Suprapubic skin (tissue), 4 donors: ENCODE data around the gene NSMF. TPM values are rescaled to one million over a fixed set of nuclear protein-coding genes. Genes with fewer than 3 reads are reported as not detected.

ENCODE experiments used
- DNase-seq, 2 donors: peaks; one replicate each; pipeline ENCODE4 v3.0.0-alpha.2; 2019; ENCODE audit warnings: low spot score in 2 of 2
- H3K27ac ChIP-seq: fragments of 200-600 bp; sonication (generic); one replicate; pipeline ENCODE4 v1.5.1; 2019
- H3K27me3 ChIP-seq: fragments of 200-600 bp; sonication (generic); one replicate; pipeline ENCODE4 v1.5.1; 2019
- H3K36me3 ChIP-seq: fragments of 200-600 bp; sonication (generic); one replicate; pipeline ENCODE4 v1.5.1; 2019
- H3K4me1 ChIP-seq: fragments of 200-600 bp; sonication (generic); one replicate; pipeline ENCODE4 v1.5.1; 2019
- H3K4me3 ChIP-seq: fragments of 200-600 bp; sonication (generic); one replicate; pipeline ENCODE4 v1.5.1; 2019; ENCODE audit warnings: mild to moderate bottlenecking
- H3K9me3 ChIP-seq: fragments of 200-600 bp; sonication (generic); one replicate; pipeline ENCODE4 v1.5.1; 2019
- EP300 ChIP-seq: sonication (generic); formaldehyde crosslinking; IDR thresholded peaks from one replicate; pipeline ENCODE4 v1.6.1; 2017; ENCODE audit warnings: antibody characterized with exemption
- POLR2A ChIP-seq, 2 donors: fragments of 450-650 bp; IDR thresholded peaks; one replicate each; pipeline ENCODE4 v1.6.1; 2017; ENCODE audit warnings: antibody characterized with exemption in 2 of 2, mild to moderate bottlenecking in 2 of 2, moderate library complexity in 2 of 2
- POLR2AphosphoS5 ChIP-seq, 3 donors: sonication (generic); formaldehyde crosslinking; IDR thresholded peaks; one replicate each; pipeline ENCODE4 v1.6.1; 2017; ENCODE audit warnings: antibody characterized with exemption in 3 of 3
- WGBS: methylation state at CpG from one replicate; pipeline ENCODE4 v1.1.5; 2018; 5-methylcytosine and 5-hydroxymethylcytosine counted together
- total RNA-seq, 4 donors: library from RNA; depleted of rRNA; stranded (reverse); fragments of >200 nt; gene quantifications; one replicate each; pipeline ENCODE4 v1.1.0, GENCODE V29; 2016
- TF ChIP-seq, protein P1 (sequence below), 2 donors: fragments of 200-600 bp in 1 of 2; fragments of 450-650 bp in 1 of 2; sonication (generic) in 1 of 2; IDR thresholded peaks; one replicate each; pipeline ENCODE4 v1.5.1; 2016 to 2019; ENCODE audit warnings: antibody characterized with exemption in 2 of 2, mild to moderate bottlenecking in 1 of 2, moderate library complexity in 1 of 2

The NSMF gene, protein sequence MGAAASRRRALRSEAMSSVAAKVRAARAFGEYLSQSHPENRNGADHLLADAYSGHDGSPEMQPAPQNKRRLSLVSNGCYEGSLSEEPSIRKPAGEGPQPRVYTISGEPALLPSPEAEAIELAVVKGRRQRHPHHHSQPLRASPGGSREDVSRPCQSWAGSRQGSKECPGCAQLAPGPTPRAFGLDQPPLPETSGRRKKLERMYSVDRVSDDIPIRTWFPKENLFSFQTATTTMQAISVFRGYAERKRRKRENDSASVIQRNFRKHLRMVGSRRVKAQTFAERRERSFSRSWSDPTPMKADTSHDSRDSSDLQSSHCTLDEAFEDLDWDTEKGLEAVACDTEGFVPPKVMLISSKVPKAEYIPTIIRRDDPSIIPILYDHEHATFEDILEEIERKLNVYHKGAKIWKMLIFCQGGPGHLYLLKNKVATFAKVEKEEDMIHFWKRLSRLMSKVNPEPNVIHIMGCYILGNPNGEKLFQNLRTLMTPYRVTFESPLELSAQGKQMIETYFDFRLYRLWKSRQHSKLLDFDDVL
- total RNA-seq: 10 to 100 TPM; 36.1 to 48.1 (median 39.8) TPM

DNA sequence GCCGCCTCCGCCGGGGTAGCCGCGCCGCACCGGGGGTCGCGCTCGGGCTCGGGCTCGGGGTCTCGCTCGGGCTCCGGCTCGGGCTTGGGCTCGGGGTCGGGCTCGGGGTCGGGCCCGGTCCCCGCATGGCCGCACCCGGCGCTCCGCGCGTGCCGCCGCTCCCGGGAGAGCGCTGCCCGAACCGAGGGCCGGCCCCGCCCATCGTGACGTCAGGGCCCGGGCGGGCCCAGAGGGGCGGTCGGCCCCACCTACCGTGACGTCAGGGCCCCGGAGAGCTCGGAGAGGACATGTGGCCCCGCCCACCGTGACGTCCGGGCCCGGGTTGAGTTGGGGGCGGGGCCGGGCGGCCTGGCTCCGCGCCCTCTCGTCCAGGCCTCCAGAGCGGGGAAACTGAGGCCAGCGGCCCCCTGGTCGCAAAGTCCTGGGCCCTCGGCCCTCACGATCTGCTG lies at the start of gene NSMF:
Gene NSMF, minus strand, starts transcription at position 183 of the 449 bp plus-strand sequence. CDS start 232 bp downstream, outside the sequence.
- TF ChIP-seq POLR2A (IDR thresholded peaks at IDR 0.05) (peak; percentile 57 to 71), POLR2AphosphoS5 (IDR thresholded peaks at IDR 0.05) (no peak), EP300 (no peak)
- Histone ChIP-seq H3K36me3 (peaks cover 29% of the 10 kb centered on the region), H3K4me3 (peak within 1 kb of the TSS; percentile 81), H3K4me1 (peaks cover 51% of the 10 kb centered on the region), H3K27me3 (no peaks in the 10 kb centered on the region), H3K27ac (peak within 1 kb of the TSS; percentile 72), H3K9me3 (no peaks in the 10 kb centered on the region)
- WGBS: no CpG with 5 or more reads among the region's 62 CpGs
- peak; percentile 95 for DNase-seq

DNA sequence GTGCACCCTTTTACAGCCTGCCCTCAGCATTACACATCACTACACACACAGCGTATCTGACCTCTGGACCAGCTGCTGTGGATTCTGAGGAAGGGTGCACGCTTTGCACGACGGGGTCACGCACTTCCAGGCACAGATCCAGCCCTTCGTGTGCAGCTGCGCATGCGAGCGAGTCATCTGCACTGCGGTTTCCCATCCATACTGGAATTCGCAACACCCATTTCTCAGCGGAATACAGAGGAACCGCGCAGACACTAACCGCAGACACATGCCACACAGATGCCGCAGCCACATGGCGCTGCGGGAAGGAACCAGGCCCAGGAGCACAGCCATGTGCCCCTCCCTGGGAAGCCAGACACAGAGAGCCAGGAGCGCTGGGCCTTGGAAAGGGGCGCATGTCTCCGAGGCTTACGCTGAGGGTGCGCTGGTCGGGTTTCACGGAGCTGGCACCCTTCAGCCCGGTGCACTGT lies 47.6 kb upstream of the NSMF start:
- WGBS: 46% methylated on average over 7 of the region's 26 CpGs

GRCh38 chr9:137506274-137506673 lies 47.1 kb upstream of the NSMF start:
- Histone ChIP-seq H3K27me3 (no peaks in the 10 kb centered on the region), H3K4me3 (no peak overlapping the region), H3K27ac (no peak overlapping the region), H3K4me1 (no peaks in the 10 kb centered on the region), H3K9me3 (no peaks in the 10 kb centered on the region), H3K36me3 (peaks cover 16% of the 10 kb centered on the region)
- TF ChIP-seq POLR2AphosphoS5 (IDR thresholded peaks at IDR 0.05) (no peak), EP300 (no peak), POLR2A (IDR thresholded peaks at IDR 0.05) (no peak)
- TF ChIP-seq, protein P1, sequence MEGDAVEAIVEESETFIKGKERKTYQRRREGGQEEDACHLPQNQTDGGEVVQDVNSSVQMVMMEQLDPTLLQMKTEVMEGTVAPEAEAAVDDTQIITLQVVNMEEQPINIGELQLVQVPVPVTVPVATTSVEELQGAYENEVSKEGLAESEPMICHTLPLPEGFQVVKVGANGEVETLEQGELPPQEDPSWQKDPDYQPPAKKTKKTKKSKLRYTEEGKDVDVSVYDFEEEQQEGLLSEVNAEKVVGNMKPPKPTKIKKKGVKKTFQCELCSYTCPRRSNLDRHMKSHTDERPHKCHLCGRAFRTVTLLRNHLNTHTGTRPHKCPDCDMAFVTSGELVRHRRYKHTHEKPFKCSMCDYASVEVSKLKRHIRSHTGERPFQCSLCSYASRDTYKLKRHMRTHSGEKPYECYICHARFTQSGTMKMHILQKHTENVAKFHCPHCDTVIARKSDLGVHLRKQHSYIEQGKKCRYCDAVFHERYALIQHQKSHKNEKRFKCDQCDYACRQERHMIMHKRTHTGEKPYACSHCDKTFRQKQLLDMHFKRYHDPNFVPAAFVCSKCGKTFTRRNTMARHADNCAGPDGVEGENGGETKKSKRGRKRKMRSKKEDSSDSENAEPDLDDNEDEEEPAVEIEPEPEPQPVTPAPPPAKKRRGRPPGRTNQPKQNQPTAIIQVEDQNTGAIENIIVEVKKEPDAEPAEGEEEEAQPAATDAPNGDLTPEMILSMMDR (IDR thresholded peaks at IDR 0.05): no peak
- DNase-seq: no peak
- WGBS: 84% methylated on average over 15 of the region's 15 CpGs

More for the DNA sequence above, 47.6 kb upstream of the NSMF start:
- Histone ChIP-seq H3K27ac (no peak overlapping the region), H3K36me3 (peaks cover 14% of the 10 kb centered on the region), H3K4me1 (no peaks in the 10 kb centered on the region), H3K4me3 (no peak overlapping the region), H3K9me3 (no peaks in the 10 kb centered on the region), H3K27me3 (no peaks in the 10 kb centered on the region)
- TF ChIP-seq POLR2AphosphoS5 (IDR thresholded peaks at IDR 0.05): no peak
- no peak for TF ChIP-seq EP300
- no peak for TF ChIP-seq POLR2A (IDR thresholded peaks at IDR 0.05)
- TF ChIP-seq, protein P1 (IDR thresholded peaks at IDR 0.05): no peak
- DNase-seq: no peak

DNA sequence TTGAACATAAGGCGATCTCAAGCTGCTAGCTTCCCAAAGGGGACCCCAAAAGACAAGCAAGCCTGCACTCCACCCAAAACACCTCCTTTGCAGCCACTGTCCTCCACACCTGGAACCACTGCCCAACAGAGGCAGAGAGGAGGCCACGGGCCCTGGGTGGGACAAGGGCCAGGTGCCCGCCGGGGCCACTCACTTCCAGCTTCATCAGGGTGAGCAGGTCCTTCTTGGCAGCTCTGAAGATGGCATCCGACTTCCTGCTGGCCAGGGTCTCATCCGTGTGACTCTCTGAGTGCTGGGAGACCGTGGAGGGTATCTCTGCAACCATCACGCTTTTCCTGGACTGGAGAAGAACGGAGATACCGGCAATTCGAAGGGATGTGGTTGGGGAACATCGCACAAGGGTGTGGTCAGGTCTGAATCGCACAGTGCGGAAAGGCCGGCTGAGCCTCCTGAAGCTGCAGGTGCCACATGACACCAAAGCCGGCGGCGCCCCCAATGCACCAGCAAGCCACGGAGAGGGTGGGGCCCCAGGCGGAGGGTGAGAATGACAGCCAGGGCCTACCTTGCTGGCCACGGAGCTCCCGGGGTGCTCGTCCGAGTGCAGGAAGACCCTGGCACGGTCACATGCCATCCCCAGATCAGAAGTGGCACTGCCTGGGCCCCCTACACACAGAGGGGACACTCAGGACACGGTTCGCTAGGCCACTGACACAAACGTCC lies 46.4 kb upstream of the NSMF start:
- Histone ChIP-seq H3K27me3 (no peaks in the 10 kb centered on the region), H3K4me3 (no peak overlapping the region), H3K4me1 (no peaks in the 10 kb centered on the region), H3K9me3 (no peaks in the 10 kb centered on the region), H3K36me3 (peaks cover 20% of the 10 kb centered on the region), H3K27ac (no peak overlapping the region)
- WGBS: 89% methylated on average over 15 of the region's 28 CpGs
- no peak for TF ChIP-seq POLR2AphosphoS5 (IDR thresholded peaks at IDR 0.05)
- TF ChIP-seq, protein P1 (IDR thresholded peaks at IDR 0.05): no peak
- TF ChIP-seq EP300: no peak
- TF ChIP-seq POLR2A (IDR thresholded peaks at IDR 0.05): no peak
- DNase-seq: no peak

- DNase-seq: no peak
- Histone ChIP-seq H3K4me1 (no peaks in the 10 kb centered on the region), H3K27ac (no peak overlapping the region), H3K36me3 (peaks cover 30% of the 10 kb centered on the region), H3K9me3 (no peaks in the 10 kb centered on the region), H3K4me3 (no peak overlapping the region), H3K27me3 (no peaks in the 10 kb centered on the region)
- 91% methylated on average over 7 of the region's 7 CpGs for WGBS
- no peak for TF ChIP-seq POLR2AphosphoS5 (IDR thresholded peaks at IDR 0.05)
- TF ChIP-seq POLR2A (IDR thresholded peaks at IDR 0.05): no peak
- TF ChIP-seq, protein P1 (IDR thresholded peaks at IDR 0.05): no peak
- TF ChIP-seq EP300: no peak
These were observed 45.3 kb upstream of the NSMF start for GRCh38 chr9:137504432-137504777.
